ENCODE data around the gene GLOD5.
A peak's percentile ranks its signal among the peaks of the same experiment; 100 is the strongest.
"Not testable (repeated sequence)": the region's sequence is repeated elsewhere in the genome, so short reads cannot be mapped to it uniquely, and the experiment has no call there.

Gene GLOD5

GRCh38 chrX:48794911-48795515 lies 33.5 kb downstream of the GLOD5 start:
- DNase-seq: no peak

- no peak for DNase-seq
Observed at GRCh38 chrX:48798318-48798717, 36.8 kb downstream of the GLOD5 start.

- DNase-seq: no peak
Observed at GRCh38 chrX:48800574-48801279, 39.2 kb downstream of the GLOD5 start.

GRCh38 chrX:48801280-48802088 lies 39.9 kb downstream of the GLOD5 start, which contains the start of gene HDAC6:
Gene HDAC6, plus strand, starts transcription at chrX:48802067. Its CDS starts 626 bp downstream, at chrX:48802693.
- peak; percentile 89 for DNase-seq

GRCh38 chrX:48802089-48802904 lies 40.8 kb downstream of the GLOD5 start:
- DNase-seq: peak; percentile 45

GRCh38 chrX:48802905-48803200 lies 41.3 kb downstream of the GLOD5 start:
- no peak for DNase-seq

GRCh38 chrX:48806081-48806480 lies 44.5 kb downstream of the GLOD5 start:
- no peak for DNase-seq

- no peak for DNase-seq
Observed at GRCh38 chrX:48813644-48814043, 52.1 kb downstream of the GLOD5 start.

- no peak for DNase-seq
Observed at GRCh38 chrX:48814722-48815121, 53.2 kb downstream of the GLOD5 start.

GRCh38 chrX:48815266-48815665 lies 53.7 kb downstream of the GLOD5 start:
- DNase-seq: no peak

- DNase-seq: no peak
Observed at GRCh38 chrX:48816014-48816810, 54.7 kb downstream of the GLOD5 start.

- no peak for DNase-seq
Observed at GRCh38 chrX:48818098-48818497, 56.6 kb downstream of the GLOD5 start.

GRCh38 chrX:48818866-48819265 lies 57.3 kb downstream of the GLOD5 start:
- DNase-seq: no peak

- not testable (repeated sequence) for DNase-seq
Observed at GRCh38 chrX:48819394-48819793, 57.8 kb downstream of the GLOD5 start.

GRCh38 chrX:48823053-48823452 lies 61.5 kb downstream of the GLOD5 start:
- no peak for DNase-seq
